ENCODE measurements around the gene PMEPA1. TPM values are rescaled to one million over a fixed set of nuclear protein-coding genes. Genes with fewer than 3 reads are reported as not detected.

Gene PMEPA1
- total RNA-seq, 1 donor from 2014 or later: 56.8 TPM

- Histone ChIP-seq H3K27ac (no peak overlapping the region), H3K4me1 (no peaks in the 10 kb centered on the region), H3K4me3 (no peak overlapping the region), H3K9me3 (no peaks in the 10 kb centered on the region), H3K36me3 (no peaks in the 10 kb centered on the region), H3K27me3 (no peaks in the 10 kb centered on the region)
- TF ChIP-seq CTCF (IDR thresholded peaks at IDR 0.05): no peak
- intact Hi-C loops (cut with DNase I): no loop called here
- no peak for DNase-seq (ENCODE audit: low spot score in 2 of 2)
Observed at GRCh38 chr20:57603120-57603519, 106.7 kb downstream of the PMEPA1 start.

GRCh38 chr20:57601737-57602136, 108.1 kb downstream of the PMEPA1 start:
- no peak for DNase-seq (ENCODE audit: low spot score in 2 of 2)
- no peaks in the 10 kb centered on the region for H3K36me3 ChIP-seq
- peaks cover 2 to 4% of the 10 kb centered on the region in 2 donors for H3K4me1 ChIP-seq
- no peak overlapping the region for H3K27ac ChIP-seq
- TF ChIP-seq CTCF (IDR thresholded peaks at IDR 0.05): no peak
- no peaks in the 10 kb centered on the region for H3K9me3 ChIP-seq
- intact Hi-C loops (cut with DNase I): no loop called here
- no peaks in the 10 kb centered on the region for H3K27me3 ChIP-seq
- H3K4me3 ChIP-seq: no peak overlapping the region

- Histone ChIP-seq H3K27ac (no peak overlapping the region), H3K36me3 (no peaks in the 10 kb centered on the region), H3K4me3 (no peak overlapping the region), H3K9me3 (no peaks in the 10 kb centered on the region), H3K27me3 (no peaks in the 10 kb centered on the region), H3K4me1 (peaks cover 2 to 4% of the 10 kb centered on the region in 2 donors)
- no peak for TF ChIP-seq CTCF (IDR thresholded peaks at IDR 0.05)
- intact Hi-C loops (cut with DNase I): no loop called here
- no peak for DNase-seq (ENCODE audit: low spot score in 2 of 2)
Observed at GRCh38 chr20:57601211-57601570, 108.6 kb downstream of the PMEPA1 start.

GRCh38 chr20:57600320-57601210, 109.2 kb downstream of the PMEPA1 start:
- H3K4me1 ChIP-seq: peaks cover 2 to 4% of the 10 kb centered on the region in 2 donors
- no peak for TF ChIP-seq CTCF (IDR thresholded peaks at IDR 0.05)
- intact Hi-C loops (cut with DNase I): no loop called here
- H3K4me3 ChIP-seq: no peak overlapping the region
- H3K27ac ChIP-seq: no peak overlapping the region
- DNase-seq (ENCODE audit: low spot score in 2 of 2): no peak
- H3K9me3 ChIP-seq: no peaks in the 10 kb centered on the region
- no peaks in the 10 kb centered on the region for H3K36me3 ChIP-seq
- no peaks in the 10 kb centered on the region for H3K27me3 ChIP-seq

GRCh38 chr20:57598491-57598890, 111.3 kb downstream of the PMEPA1 start:
- no peak for TF ChIP-seq CTCF (IDR thresholded peaks at IDR 0.05)
- Histone ChIP-seq H3K4me3 (no peak overlapping the region), H3K36me3 (no peaks in the 10 kb centered on the region), H3K27me3 (no peaks in the 10 kb centered on the region), H3K27ac (no peak overlapping the region), H3K4me1 (peaks cover 2 to 4% of the 10 kb centered on the region in 2 donors), H3K9me3 (no peaks in the 10 kb centered on the region)
- DNase-seq (ENCODE audit: low spot score in 2 of 2): no peak
- intact Hi-C loops (cut with DNase I): loop anchor here (5.0 kb wide), 2 partner anchors 54 to 489 kb away; no protein-coding TSS in a partner anchor

Other genes with a start within 250 kb of the PMEPA1 start
- not detected for gene CTCFL, start 184.9 kb downstream of the PMEPA1 start, total RNA-seq
- gene PCK1, start 148.9 kb downstream of the PMEPA1 start, total RNA-seq: 7.7 TPM
- gene ZBP1, start 89.6 kb downstream of the PMEPA1 start, total RNA-seq: not detected